CD14-positive monocyte (primary cell): ENCODE results near the gene CAVIN4. TPM values are rescaled to one million over a fixed set of nuclear protein-coding genes. Genes with fewer than 3 reads are reported as not detected.

Experiments used
- DNase-seq, 3 donors: peaks; one replicate each; pipeline ENCODE4 v3.0.0-alpha.2; 2011 to 2022
- H2AFZ ChIP-seq: 2 replicates; pipeline ENCODE4 v1.6.0; 2012; ENCODE audit warnings: mild to moderate bottlenecking, low read depth, low read length, inconsistent platforms; ENCODE audit not compliant: insufficient read depth, poor library complexity, severe bottlenecking
- H3K27ac ChIP-seq, 2 donors: 1 replicate in 1 of 2; 2 replicates in 1 of 2; pipeline ENCODE4 v1.5.1; 2012 to 2013; ENCODE audit warnings: low read length in 2 of 2, control low read depth in 1 of 2, inconsistent platforms in 1 of 2, low read depth in 1 of 2, mild to moderate bottlenecking in 1 of 2
- H3K27me3 ChIP-seq, 2 donors: one replicate each; pipeline versions ENCODE4 v1.6.0 to v1.6.1; 2011 to 2013; ENCODE audit warnings: low read length in 2 of 2; ENCODE audit not compliant: control insufficient read depth in 2 of 2, insufficient read depth in 2 of 2
- H3K36me3 ChIP-seq, 2 donors: replicated peaks in 1 of 2; 1 replicate in 1 of 2; 2 replicates in 1 of 2; pipeline versions ENCODE4 v1.5.1 to v1.6.1; 2012 to 2013; ENCODE audit warnings: low read length in 2 of 2, control low read depth in 1 of 2, inconsistent platforms in 1 of 2, mild to moderate bottlenecking in 1 of 2; ENCODE audit not compliant: insufficient read depth in 2 of 2, control insufficient read depth in 1 of 2
- H3K4me1 ChIP-seq, 2 donors: 1 replicate in 1 of 2; 2 replicates in 1 of 2; pipeline versions ENCODE4 v1.5.1 to v1.6.1; 2012 to 2013; ENCODE audit warnings: low read length in 2 of 2, control low read depth in 1 of 2, inconsistent platforms in 1 of 2, mild to moderate bottlenecking in 1 of 2, moderate library complexity in 1 of 2; ENCODE audit not compliant: insufficient read depth in 2 of 2, control insufficient read depth in 1 of 2
- H3K4me2 ChIP-seq: replicated peaks from 2 replicates; pipeline ENCODE3; 2012; ENCODE audit warnings: low read length, moderate library complexity, mild to moderate bottlenecking; ENCODE audit not compliant: poor library complexity, severe bottlenecking; ENCODE audit errors: extremely low read depth
- H3K4me3 ChIP-seq, 3 experiments: fragments of 200-600 bp in 1 of 3; sonication (generic) in 1 of 3; replicated peaks in 1 of 3; 1 replicate in 2 of 3; 2 replicates in 1 of 3; pipeline ENCODE4 v1.5.1; 2011 to 2013; ENCODE audit warnings: low read length in 3 of 3, mild to moderate bottlenecking in 3 of 3, control low read depth in 2 of 3, low read depth in 2 of 3, inconsistent platforms in 1 of 3, moderate library complexity in 1 of 3
- H3K79me2 ChIP-seq: 2 replicates; pipeline ENCODE4 v1.6.0; 2012; ENCODE audit warnings: mild to moderate bottlenecking, control low read depth, inconsistent platforms, low read length, moderate library complexity; ENCODE audit not compliant: insufficient read depth
- H3K9ac ChIP-seq: 2 replicates; pipeline ENCODE4 v1.6.0; 2017; ENCODE audit warnings: low read length, mild to moderate bottlenecking; ENCODE audit not compliant: insufficient read depth, poor library complexity, severe bottlenecking
- H3K9me3 ChIP-seq, 2 donors: replicated peaks in 1 of 2; 1 replicate in 1 of 2; 2 replicates in 1 of 2; pipeline versions ENCODE4 v1.5.1 to v1.6.1; 2012 to 2013; ENCODE audit warnings: low read length in 2 of 2, control low read depth in 1 of 2; ENCODE audit not compliant: control insufficient read depth in 1 of 2, insufficient read depth in 1 of 2
- H4K20me1 ChIP-seq: 2 replicates; pipeline ENCODE4 v1.6.0; 2012; ENCODE audit warnings: mild to moderate bottlenecking, low read length, control low read depth, moderate library complexity; ENCODE audit not compliant: insufficient read depth
- H3K27ac Mint-ChIP-seq, 7 donors: one replicate each; pipeline ENCODE4 v1.8.0; 2020; ENCODE audit warnings: mild to moderate bottlenecking in 7 of 7, mixed read lengths in 7 of 7, moderate library complexity in 6 of 7, inconsistent platforms in 2 of 7
- H3K27me3 Mint-ChIP-seq, 3 donors: one replicate each; pipeline ENCODE4 v1.8.0; 2021 to 2022; ENCODE audit warnings: low read depth in 3 of 3, mild to moderate bottlenecking in 3 of 3, mixed read lengths in 3 of 3, moderate library complexity in 3 of 3, inconsistent platforms in 1 of 3
- H3K36me3 Mint-ChIP-seq, 2 donors: one replicate each; pipeline ENCODE4 v1.8.0; 2020; ENCODE audit warnings: mixed read lengths in 2 of 2, inconsistent platforms in 1 of 2, mild to moderate bottlenecking in 1 of 2
- H3K4me1 Mint-ChIP-seq: one replicate; pipeline ENCODE4 v1.8.0; 2020; ENCODE audit warnings: mild to moderate bottlenecking, mixed read lengths
- H3K4me3 Mint-ChIP-seq, 2 donors: one replicate each; pipeline ENCODE4 v1.8.0; 2020; ENCODE audit warnings: mild to moderate bottlenecking in 2 of 2, mixed read lengths in 2 of 2, moderate library complexity in 1 of 2
- H3K9me3 Mint-ChIP-seq, 7 donors: one replicate each; pipeline ENCODE4 v1.8.0; 2020 to 2022; ENCODE audit warnings: mixed read lengths in 7 of 7, mild to moderate bottlenecking in 6 of 7, moderate library complexity in 6 of 7, inconsistent platforms in 2 of 7
- WGBS: methylation state at CpG from one replicate; pipeline ENCODE4 v1.1.5; 2013; ENCODE audit warnings: missing lambda C conversion rate; ENCODE audit not compliant: insufficient coverage; 5-methylcytosine and 5-hydroxymethylcytosine counted together
- intact Hi-C, 2 donors: fragments of 100-400 bp; cut with micrococcal nuclease; formaldehyde crosslinking; loops; one replicate each; pipeline versions ENCODE4 v1.15.0 to v1.15.1; 2023
- polyA plus RNA-seq, 3 donors: library from polyadenylated mRNA; depleted of rRNA in 1 of 3; unstranded in 2 of 3; stranded (reverse) in 1 of 3; fragments of 300-500 nt in 2 of 3; fragments of >200 nt in 1 of 3; fragmentation: Illumina TruSeq in 2 of 3; gene quantifications; 1 replicate in 2 of 3; 2 replicates in 1 of 3; pipeline ENCODE4 v1.2.3, GENCODE V29; 2012 to 2021
- TF ChIP-seq, protein P1 (sequence below): fragments of 200-600 bp; IDR thresholded peaks from one replicate; pipeline ENCODE4 v1.8.0; 2022; ENCODE audit warnings: antibody characterized with exemption, mild to moderate bottlenecking

CAVIN4 gene
- polyA plus RNA-seq, 3 donors = not detected

DNA sequence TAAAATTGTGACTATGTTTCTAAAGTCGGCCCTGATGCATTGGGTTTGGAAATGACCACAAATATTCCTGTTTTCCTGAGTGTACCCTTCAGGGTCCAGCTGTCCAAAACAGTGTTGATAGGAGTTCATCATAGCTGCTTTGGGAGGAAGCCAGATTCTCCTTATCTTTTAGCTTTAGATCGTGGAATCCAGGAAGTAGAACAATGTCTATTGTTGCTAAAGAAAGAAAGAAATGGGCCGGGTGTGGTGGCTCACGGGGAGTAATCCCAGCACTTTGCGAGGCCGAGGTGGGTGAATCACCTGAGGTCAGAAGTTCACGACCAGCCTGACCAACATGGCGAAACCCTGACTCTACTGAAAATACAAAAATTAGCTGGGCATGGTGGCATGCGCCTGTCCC, 9.5 kb downstream of the CAVIN4 start:
- Histone ChIP-seq H3K27ac (no peak overlapping the region), H3K27me3 (no peaks in the 10 kb centered on the region), H3K9me3 (no peaks in the 10 kb centered on the region), H4K20me1 (no peaks in the 10 kb centered on the region), H2AFZ (no peak overlapping the region), H3K36me3 (no peaks in the 10 kb centered on the region), H3K79me2 (no peaks in the 10 kb centered on the region), H3K9ac (no peak overlapping the region), H3K4me1 (no peaks in the 10 kb centered on the region), H3K4me3 (no peak overlapping the region), H3K4me2 (no peak overlapping the region)
- 87% methylated on average over 8 of the region's 9 CpGs for WGBS
- no peaks in the 10 kb centered on the region for H3K4me1 Mint-ChIP-seq
- H3K27ac Mint-ChIP-seq = no peak overlapping the region
- H3K36me3 Mint-ChIP-seq = no peaks in the 10 kb centered on the region
- DNase-seq = no peak
- intact Hi-C loops = no loop called here
- no peak overlapping the region for H3K4me3 Mint-ChIP-seq
- no peaks in the 10 kb centered on the region for H3K9me3 Mint-ChIP-seq
- peaks cover 2% of the 10 kb centered on the region in 3 donors for H3K27me3 Mint-ChIP-seq
- TF ChIP-seq, protein P1, sequence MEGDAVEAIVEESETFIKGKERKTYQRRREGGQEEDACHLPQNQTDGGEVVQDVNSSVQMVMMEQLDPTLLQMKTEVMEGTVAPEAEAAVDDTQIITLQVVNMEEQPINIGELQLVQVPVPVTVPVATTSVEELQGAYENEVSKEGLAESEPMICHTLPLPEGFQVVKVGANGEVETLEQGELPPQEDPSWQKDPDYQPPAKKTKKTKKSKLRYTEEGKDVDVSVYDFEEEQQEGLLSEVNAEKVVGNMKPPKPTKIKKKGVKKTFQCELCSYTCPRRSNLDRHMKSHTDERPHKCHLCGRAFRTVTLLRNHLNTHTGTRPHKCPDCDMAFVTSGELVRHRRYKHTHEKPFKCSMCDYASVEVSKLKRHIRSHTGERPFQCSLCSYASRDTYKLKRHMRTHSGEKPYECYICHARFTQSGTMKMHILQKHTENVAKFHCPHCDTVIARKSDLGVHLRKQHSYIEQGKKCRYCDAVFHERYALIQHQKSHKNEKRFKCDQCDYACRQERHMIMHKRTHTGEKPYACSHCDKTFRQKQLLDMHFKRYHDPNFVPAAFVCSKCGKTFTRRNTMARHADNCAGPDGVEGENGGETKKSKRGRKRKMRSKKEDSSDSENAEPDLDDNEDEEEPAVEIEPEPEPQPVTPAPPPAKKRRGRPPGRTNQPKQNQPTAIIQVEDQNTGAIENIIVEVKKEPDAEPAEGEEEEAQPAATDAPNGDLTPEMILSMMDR = no peak

DNA sequence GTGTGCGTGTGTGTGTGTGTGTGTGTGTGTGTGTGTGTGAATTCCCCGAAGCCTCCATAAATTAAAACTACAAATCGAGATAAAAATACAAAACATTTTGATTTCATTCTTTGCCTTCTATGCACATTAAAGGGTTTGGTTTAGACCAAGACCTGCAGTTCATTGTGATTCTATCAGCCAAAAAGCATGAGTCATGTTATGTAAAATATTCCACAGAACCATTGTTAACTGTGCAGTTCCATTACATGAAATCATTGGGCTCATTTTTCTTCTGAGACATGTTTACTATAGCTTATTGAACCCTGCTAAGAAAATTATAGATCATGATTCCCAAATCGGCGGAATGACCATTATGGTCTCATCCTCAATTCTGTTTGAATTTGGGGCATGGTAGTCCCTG, 11.7 kb downstream of the CAVIN4 start:
- Histone ChIP-seq H3K4me3 (no peak overlapping the region), H2AFZ (no peak overlapping the region), H3K79me2 (no peaks in the 10 kb centered on the region), H3K9me3 (no peaks in the 10 kb centered on the region), H3K4me2 (no peak overlapping the region), H3K27me3 (no peaks in the 10 kb centered on the region), H3K27ac (no peak overlapping the region), H3K36me3 (no peaks in the 10 kb centered on the region), H3K9ac (no peak overlapping the region), H3K4me1 (no peaks in the 10 kb centered on the region), H4K20me1 (no peaks in the 10 kb centered on the region)
- H3K9me3 Mint-ChIP-seq = peaks cover 0 to 2% (median 0%) of the 10 kb centered on the region in 7 donors
- peaks cover 1 to 2% (median 2%) of the 10 kb centered on the region in 3 donors for H3K27me3 Mint-ChIP-seq
- intact Hi-C loops = no loop called here
- DNase-seq = no peak
- WGBS = 92% methylated on average over 2 of the region's 5 CpGs
- no peaks in the 10 kb centered on the region for H3K4me1 Mint-ChIP-seq
- H3K36me3 Mint-ChIP-seq = no peaks in the 10 kb centered on the region
- H3K4me3 Mint-ChIP-seq = no peak overlapping the region
- no peak overlapping the region for H3K27ac Mint-ChIP-seq
- TF ChIP-seq, protein P1 = no peak
